ENCODE results near the gene RERG.

DNA sequence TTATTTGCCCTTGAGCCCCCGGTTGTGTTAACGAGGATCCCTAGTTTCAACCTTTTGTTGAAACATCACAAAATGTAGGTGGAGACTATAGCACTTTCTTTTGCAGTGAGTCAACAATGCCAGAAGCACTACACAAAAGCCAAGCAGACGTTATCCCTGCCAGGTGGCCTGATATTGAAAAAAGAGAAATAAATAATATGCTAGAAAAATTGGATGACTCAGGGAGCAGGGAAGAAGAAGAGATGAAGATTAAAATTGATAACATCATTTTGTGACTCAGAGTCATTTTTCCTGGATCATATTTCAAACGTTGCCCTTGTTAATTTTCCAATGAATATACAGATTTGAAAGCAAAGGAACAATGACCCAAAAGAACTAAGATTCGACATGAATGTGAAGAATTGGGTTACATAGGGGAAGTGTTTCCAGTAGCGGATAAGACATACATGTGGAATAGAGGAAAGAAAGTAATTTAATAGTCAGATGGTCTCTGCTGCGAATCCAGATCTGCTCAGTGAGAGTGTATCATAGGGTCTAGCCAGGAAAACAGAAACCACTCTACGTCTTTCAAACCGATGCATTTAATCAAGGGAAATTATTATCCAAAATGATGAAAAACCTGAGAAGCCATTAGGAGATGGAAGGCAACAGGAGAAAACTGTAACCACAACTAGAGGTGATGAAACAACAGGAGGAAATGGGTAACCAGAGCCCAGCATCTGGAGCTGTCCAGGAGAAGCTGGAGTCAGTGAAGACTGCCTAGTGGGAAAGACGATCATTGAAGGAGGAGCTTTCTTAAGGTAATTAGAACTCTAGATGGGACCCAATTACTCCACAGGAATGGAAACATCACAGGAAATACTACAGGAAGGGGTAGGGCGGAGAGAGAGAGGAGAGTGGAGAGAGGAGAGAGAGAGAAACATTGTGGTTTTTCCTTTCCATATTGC, 57.9 kb downstream of the RERG start:
- TF ChIP-seq, protein P1, sequence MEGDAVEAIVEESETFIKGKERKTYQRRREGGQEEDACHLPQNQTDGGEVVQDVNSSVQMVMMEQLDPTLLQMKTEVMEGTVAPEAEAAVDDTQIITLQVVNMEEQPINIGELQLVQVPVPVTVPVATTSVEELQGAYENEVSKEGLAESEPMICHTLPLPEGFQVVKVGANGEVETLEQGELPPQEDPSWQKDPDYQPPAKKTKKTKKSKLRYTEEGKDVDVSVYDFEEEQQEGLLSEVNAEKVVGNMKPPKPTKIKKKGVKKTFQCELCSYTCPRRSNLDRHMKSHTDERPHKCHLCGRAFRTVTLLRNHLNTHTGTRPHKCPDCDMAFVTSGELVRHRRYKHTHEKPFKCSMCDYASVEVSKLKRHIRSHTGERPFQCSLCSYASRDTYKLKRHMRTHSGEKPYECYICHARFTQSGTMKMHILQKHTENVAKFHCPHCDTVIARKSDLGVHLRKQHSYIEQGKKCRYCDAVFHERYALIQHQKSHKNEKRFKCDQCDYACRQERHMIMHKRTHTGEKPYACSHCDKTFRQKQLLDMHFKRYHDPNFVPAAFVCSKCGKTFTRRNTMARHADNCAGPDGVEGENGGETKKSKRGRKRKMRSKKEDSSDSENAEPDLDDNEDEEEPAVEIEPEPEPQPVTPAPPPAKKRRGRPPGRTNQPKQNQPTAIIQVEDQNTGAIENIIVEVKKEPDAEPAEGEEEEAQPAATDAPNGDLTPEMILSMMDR (IDR thresholded peaks at IDR 0.05) = no peak
- no peak for TF ChIP-seq POLR2A (IDR thresholded peaks at IDR 0.05)
